Ishikawa (cell line): ENCODE measurements around the gene PA2G4.

Experiments
- CEBPB ChIP-seq: IDR thresholded peaks from 2 replicates; pipeline ENCODE4 v1.6.1; 2012
- CREB1 ChIP-seq: IDR thresholded peaks from 2 replicates; pipeline ENCODE4 v1.6.1; 2012; ENCODE audit warnings: low read depth
- EGR1 ChIP-seq: IDR thresholded peaks from 2 replicates; pipeline ENCODE4 v1.6.1; 2012
- EP300 ChIP-seq: IDR thresholded peaks from 2 replicates; pipeline ENCODE4 v1.6.1; 2012; ENCODE audit warnings: borderline replicate concordance
- FOXM1 ChIP-seq: IDR thresholded peaks from 2 replicates; pipeline ENCODE4 v1.6.1; 2012; ENCODE audit warnings: low read depth, borderline replicate concordance
- NFIC ChIP-seq: IDR thresholded peaks from 2 replicates; pipeline ENCODE4 v1.6.1; 2012
- RAD21 ChIP-seq: IDR thresholded peaks from 2 replicates; pipeline ENCODE4 v1.6.1; 2012; ENCODE audit warnings: low read depth
- TAF1 ChIP-seq: IDR thresholded peaks from 2 replicates; pipeline ENCODE4 v1.6.1; 2012; ENCODE audit warnings: low read depth, mild to moderate bottlenecking
- TCF12 ChIP-seq: IDR thresholded peaks from 2 replicates; pipeline ENCODE4 v1.6.1; 2012; ENCODE audit warnings: low read depth
- TEAD4 ChIP-seq: IDR thresholded peaks from 2 replicates; pipeline ENCODE4 v1.6.1; 2012
- YY1 ChIP-seq: IDR thresholded peaks from 2 replicates; pipeline ENCODE4 v1.6.1; 2012; ENCODE audit warnings: low read depth
- ZBTB7A ChIP-seq: IDR thresholded peaks from 2 replicates; pipeline ENCODE4 v1.6.1; 2012; ENCODE audit warnings: low read depth
- TF ChIP-seq, protein P1 (sequence below): IDR thresholded peaks from 2 replicates; pipeline ENCODE4 v1.6.1; 2012
- TF ChIP-seq, protein P2 (sequence below): IDR thresholded peaks from 2 replicates; pipeline ENCODE4 v1.6.1; 2012; ENCODE audit warnings: low read depth, mild to moderate bottlenecking
- TF ChIP-seq, protein P3 (sequence below): IDR thresholded peaks from 2 replicates; pipeline ENCODE4 v1.6.1; 2012

Gene PA2G4

DNA sequence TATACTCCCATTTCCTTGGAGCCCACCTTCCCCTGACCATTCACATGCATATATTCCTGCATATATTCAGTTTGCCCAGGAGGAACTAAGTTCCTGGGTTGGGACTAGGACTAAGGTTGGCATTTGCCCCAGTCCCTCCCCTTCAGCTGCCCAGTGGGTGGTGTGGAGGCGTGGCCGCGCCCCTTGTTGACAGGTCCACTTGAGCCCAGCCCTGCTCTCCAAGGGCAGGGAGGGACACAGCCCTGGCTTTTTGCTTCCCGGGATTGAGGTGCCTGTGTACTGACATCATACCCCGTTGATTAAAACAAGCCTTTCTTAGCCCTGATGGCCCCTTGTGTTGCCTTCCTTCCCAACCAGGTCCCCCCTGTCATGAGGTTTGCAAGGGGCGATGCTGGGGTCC, 17.1 kb upstream of the PA2G4 start:
- TF ChIP-seq FOXM1: no peak
- no peak for TF ChIP-seq TEAD4
- TF ChIP-seq ZBTB7A: no peak
- TF ChIP-seq EGR1: no peak
- TF ChIP-seq, protein P1, sequence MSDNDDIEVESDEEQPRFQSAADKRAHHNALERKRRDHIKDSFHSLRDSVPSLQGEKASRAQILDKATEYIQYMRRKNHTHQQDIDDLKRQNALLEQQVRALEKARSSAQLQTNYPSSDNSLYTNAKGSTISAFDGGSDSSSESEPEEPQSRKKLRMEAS: peak; percentile 41; the same call in 1 of the 2 replicates

DNA sequence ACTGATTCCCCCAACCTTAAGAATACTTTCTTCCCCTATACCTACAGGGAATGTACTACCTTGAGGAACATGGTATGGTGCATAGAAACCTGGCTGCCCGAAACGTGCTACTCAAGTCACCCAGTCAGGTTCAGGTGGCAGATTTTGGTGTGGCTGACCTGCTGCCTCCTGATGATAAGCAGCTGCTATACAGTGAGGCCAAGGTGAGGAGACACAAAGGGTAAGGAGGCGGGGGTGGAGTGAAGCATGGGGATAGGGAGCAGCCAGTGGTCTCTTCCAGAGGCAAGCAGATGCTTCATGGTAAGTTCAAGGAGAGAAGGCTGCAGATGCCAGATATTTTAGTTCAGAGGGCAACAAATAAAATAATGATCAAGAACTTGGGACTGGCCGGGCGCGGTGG, 6.6 kb upstream of the PA2G4 start:
- TF ChIP-seq CREB1 (no peak), EGR1 (no peak), RAD21 (no peak), TAF1 (no peak), YY1 (no peak), NFIC (no peak), TCF12 (no peak), EP300 (no peak), FOXM1 (no peak), ZBTB7A (no peak), CEBPB (no peak), TEAD4 (no peak)
- TF ChIP-seq, protein P2, sequence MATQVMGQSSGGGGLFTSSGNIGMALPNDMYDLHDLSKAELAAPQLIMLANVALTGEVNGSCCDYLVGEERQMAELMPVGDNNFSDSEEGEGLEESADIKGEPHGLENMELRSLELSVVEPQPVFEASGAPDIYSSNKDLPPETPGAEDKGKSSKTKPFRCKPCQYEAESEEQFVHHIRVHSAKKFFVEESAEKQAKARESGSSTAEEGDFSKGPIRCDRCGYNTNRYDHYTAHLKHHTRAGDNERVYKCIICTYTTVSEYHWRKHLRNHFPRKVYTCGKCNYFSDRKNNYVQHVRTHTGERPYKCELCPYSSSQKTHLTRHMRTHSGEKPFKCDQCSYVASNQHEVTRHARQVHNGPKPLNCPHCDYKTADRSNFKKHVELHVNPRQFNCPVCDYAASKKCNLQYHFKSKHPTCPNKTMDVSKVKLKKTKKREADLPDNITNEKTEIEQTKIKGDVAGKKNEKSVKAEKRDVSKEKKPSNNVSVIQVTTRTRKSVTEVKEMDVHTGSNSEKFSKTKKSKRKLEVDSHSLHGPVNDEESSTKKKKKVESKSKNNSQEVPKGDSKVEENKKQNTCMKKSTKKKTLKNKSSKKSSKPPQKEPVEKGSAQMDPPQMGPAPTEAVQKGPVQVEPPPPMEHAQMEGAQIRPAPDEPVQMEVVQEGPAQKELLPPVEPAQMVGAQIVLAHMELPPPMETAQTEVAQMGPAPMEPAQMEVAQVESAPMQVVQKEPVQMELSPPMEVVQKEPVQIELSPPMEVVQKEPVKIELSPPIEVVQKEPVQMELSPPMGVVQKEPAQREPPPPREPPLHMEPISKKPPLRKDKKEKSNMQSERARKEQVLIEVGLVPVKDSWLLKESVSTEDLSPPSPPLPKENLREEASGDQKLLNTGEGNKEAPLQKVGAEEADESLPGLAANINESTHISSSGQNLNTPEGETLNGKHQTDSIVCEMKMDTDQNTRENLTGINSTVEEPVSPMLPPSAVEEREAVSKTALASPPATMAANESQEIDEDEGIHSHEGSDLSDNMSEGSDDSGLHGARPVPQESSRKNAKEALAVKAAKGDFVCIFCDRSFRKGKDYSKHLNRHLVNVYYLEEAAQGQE: no peak
- TF ChIP-seq, protein P1: no peak
- TF ChIP-seq, protein P3, sequence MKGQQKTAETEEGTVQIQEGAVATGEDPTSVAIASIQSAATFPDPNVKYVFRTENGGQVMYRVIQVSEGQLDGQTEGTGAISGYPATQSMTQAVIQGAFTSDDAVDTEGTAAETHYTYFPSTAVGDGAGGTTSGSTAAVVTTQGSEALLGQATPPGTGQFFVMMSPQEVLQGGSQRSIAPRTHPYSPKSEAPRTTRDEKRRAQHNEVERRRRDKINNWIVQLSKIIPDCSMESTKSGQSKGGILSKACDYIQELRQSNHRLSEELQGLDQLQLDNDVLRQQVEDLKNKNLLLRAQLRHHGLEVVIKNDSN: no peak

DNA sequence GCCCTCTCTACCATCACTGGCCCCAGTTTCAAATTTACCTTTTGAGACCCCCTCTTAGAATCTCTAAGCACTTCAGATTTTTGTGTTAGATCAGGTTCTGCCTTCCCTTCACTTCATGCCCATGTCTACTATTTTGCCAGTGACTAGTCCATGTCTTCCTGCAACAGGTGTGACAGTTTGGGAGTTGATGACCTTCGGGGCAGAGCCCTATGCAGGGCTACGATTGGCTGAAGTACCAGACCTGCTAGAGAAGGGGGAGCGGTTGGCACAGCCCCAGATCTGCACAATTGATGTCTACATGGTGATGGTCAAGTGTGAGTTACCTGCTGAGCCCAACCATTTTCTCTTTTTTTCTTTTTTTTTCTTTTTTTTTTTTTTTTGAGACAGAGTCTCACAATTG, 5.8 kb upstream of the PA2G4 start:
- TF ChIP-seq YY1: no peak
- no peak for TF ChIP-seq TCF12
- TF ChIP-seq CEBPB: no peak
- TF ChIP-seq, protein P2: no peak
- no peak for TF ChIP-seq NFIC
- TF ChIP-seq, protein P1: no peak
- TF ChIP-seq ZBTB7A: no peak
- TF ChIP-seq RAD21: no peak
- TF ChIP-seq TAF1: no peak
- no peak for TF ChIP-seq CREB1
- TF ChIP-seq, protein P3: no peak
- TF ChIP-seq EGR1: no peak
- no peak for TF ChIP-seq FOXM1
- TF ChIP-seq EP300: no peak
- no peak for TF ChIP-seq TEAD4

DNA sequence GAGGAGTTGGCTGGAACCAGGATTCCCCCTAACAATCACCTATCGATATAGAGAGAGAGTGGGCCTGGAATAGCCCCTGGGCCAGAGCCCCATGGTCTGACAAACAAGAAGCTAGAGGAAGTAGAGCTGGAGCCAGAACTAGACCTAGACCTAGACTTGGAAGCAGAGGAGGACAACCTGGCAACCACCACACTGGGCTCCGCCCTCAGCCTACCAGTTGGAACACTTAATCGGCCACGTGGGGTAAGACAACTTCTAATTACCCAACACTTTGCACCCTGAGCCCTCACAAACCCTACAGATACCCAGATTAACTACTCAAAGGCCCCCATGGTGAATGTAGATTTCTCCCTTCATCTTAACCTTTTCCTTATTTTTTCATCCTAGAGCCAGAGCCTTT, 4.6 kb upstream of the PA2G4 start:
- TF ChIP-seq YY1 (no peak), TEAD4 (no peak), CEBPB (no peak), FOXM1 (no peak), CREB1 (no peak), TAF1 (no peak), EGR1 (no peak)
- TF ChIP-seq, protein P2: no peak

DNA sequence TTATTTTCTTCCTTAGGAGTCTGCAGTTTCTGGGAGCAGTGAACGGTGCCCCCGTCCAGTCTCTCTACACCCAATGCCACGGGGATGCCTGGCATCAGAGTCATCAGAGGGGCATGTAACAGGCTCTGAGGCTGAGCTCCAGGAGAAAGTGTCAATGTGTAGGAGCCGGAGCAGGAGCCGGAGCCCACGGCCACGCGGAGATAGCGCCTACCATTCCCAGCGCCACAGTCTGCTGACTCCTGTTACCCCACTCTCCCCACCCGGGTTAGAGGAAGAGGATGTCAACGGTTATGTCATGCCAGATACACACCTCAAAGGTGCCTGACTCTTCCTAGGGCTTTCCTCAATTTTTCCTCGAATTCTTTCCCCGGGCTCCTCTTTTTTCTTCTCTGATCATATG, 3.3 kb upstream of the PA2G4 start:
- TF ChIP-seq TEAD4 (no peak), ZBTB7A (no peak), FOXM1 (no peak), YY1 (no peak), TAF1 (no peak), CEBPB (no peak), CREB1 (no peak), NFIC (no peak), EP300 (no peak), EGR1 (no peak), TCF12 (no peak), RAD21 (no peak)
- TF ChIP-seq, protein P1: no peak
- TF ChIP-seq, protein P3: no peak
- TF ChIP-seq, protein P2: no peak
